Upper lobe of left lung (tissue), 6 donors: ENCODE measurements around the gene CARMIL3. TPM values are rescaled to one million over a fixed set of nuclear protein-coding genes. Genes with fewer than 3 reads are reported as not detected.

Experiments used
- ATAC-seq, 2 donors: fragments of 200-7000 bp; cut with Tn5 transposase; one replicate each; pipeline ENCODE4 v1.9.1; 2022; ENCODE audit warnings: mild to moderate bottlenecking in 2 of 2, moderate library complexity in 2 of 2; ENCODE audit not compliant: low FRiP score in 2 of 2
- DNase-seq, 2 donors: peaks; one replicate each; pipeline ENCODE4 v3.0.0-alpha.2; 2019 to 2020
- H3K27ac ChIP-seq, 4 donors: fragments of 200-600 bp; sonication (generic); one replicate each; pipeline ENCODE4 v1.5.1; 2016 to 2019
- H3K27me3 ChIP-seq, 4 donors: fragments of 200-600 bp; sonication (generic); one replicate each; pipeline ENCODE4 v1.5.1; 2017 to 2019
- H3K36me3 ChIP-seq, 4 donors: fragments of 200-600 bp; sonication (generic); one replicate each; pipeline ENCODE4 v1.5.1; 2016 to 2019
- H3K4me1 ChIP-seq, 4 donors: fragments of 200-600 bp; sonication (generic); one replicate each; pipeline ENCODE4 v1.5.1; 2018 to 2019
- H3K4me3 ChIP-seq, 4 donors: fragments of 200-600 bp; sonication (generic); one replicate each; pipeline ENCODE4 v1.5.1; 2017 to 2019; ENCODE audit warnings: mild to moderate bottlenecking in 2 of 4, moderate library complexity in 1 of 4
- H3K9me3 ChIP-seq, 4 donors: fragments of 200-600 bp; sonication (generic); one replicate each; pipeline ENCODE4 v1.5.1; 2018 to 2019
- CTCF ChIP-seq, 6 experiments: fragments of 450-650 bp in 4 of 6; fragments of 200-600 bp in 2 of 6; sonication (generic) in 2 of 6; IDR thresholded peaks; one replicate each; pipeline ENCODE4 v1.5.1; 2016 to 2019; ENCODE audit warnings: antibody characterized with exemption in 6 of 6
- EP300 ChIP-seq, 4 donors: sonication (generic); formaldehyde crosslinking; IDR thresholded peaks; one replicate each; pipeline ENCODE4 v1.5.1; 2017; ENCODE audit warnings: antibody characterized with exemption in 4 of 4, control low read depth in 2 of 4
- POLR2A ChIP-seq, 4 donors: fragments of 450-650 bp; IDR thresholded peaks; one replicate each; pipeline ENCODE4 v1.5.1; 2016 to 2017; ENCODE audit warnings: antibody characterized with exemption in 4 of 4, mild to moderate bottlenecking in 2 of 4
- POLR2AphosphoS5 ChIP-seq, 2 donors: sonication (generic); formaldehyde crosslinking; IDR thresholded peaks; one replicate each; pipeline ENCODE4 v1.5.1; 2017; ENCODE audit warnings: antibody characterized with exemption in 2 of 2
- WGBS, 2 donors: methylation state at CpG; one replicate each; pipeline ENCODE4 v1.1.5; 2017 to 2018; 5-methylcytosine and 5-hydroxymethylcytosine counted together
- total RNA-seq, 6 donors: library from RNA; depleted of rRNA in 4 of 6; stranded (reverse); fragments of >200 nt in 4 of 6; gene quantifications; one replicate each; pipeline versions ENCODE4 v1.1.0 to v1.2.1, GENCODE V29; 2016 to 2021
- donor health status: DM: no; HTN: no; CAD: no; lungs with moderate emphysema.
- donor health status: DM: no; HTN: yes; CAD: no; lungs with severe emphysema.

Gene CARMIL3
- total RNA-seq, 6 donors from 2014 or later, result 0.39 to 15.7 (median 1.2) TPM

- H3K4me3 ChIP-seq, result no peak overlapping the region
- TF ChIP-seq EP300 (IDR thresholded peaks at IDR 0.05) (no peak), POLR2A (IDR thresholded peaks at IDR 0.05) (no peak), POLR2AphosphoS5 (IDR thresholded peaks at IDR 0.05) (no peak), CTCF (IDR thresholded peaks at IDR 0.05) (no peak)
- H3K4me1 ChIP-seq, result peaks cover 5 to 17% (median 16%) of the 10 kb centered on the region in 4 donors
- 92% methylated on average over 3 of the region's 3 CpGs for WGBS, 2 donors
- DNase-seq (no peak), ATAC-seq (no peak)
- no peak overlapping the region for H3K27ac ChIP-seq
- H3K36me3 ChIP-seq, result no peaks in the 10 kb centered on the region
- no peaks in the 10 kb centered on the region for H3K27me3 ChIP-seq
- H3K9me3 ChIP-seq, result no peaks in the 10 kb centered on the region
Observed at GRCh38 chr14:24083462-24083861, 31.7 kb downstream of the CARMIL3 start.

- Histone ChIP-seq H3K9me3 (no peaks in the 10 kb centered on the region), H3K27me3 (no peaks in the 10 kb centered on the region), H3K4me1 (peaks cover 5 to 17% (median 16%) of the 10 kb centered on the region in 4 donors), H3K4me3 (no peak overlapping the region), H3K36me3 (no peaks in the 10 kb centered on the region), H3K27ac (no peak overlapping the region)
- TF ChIP-seq CTCF (IDR thresholded peaks at IDR 0.05) (no peak), POLR2A (IDR thresholded peaks at IDR 0.05) (no peak), POLR2AphosphoS5 (IDR thresholded peaks at IDR 0.05) (no peak), EP300 (IDR thresholded peaks at IDR 0.05) (no peak)
- ATAC-seq (no peak), DNase-seq (no peak)
- WGBS, 2 donors, result 85 to 96% methylated on average over 2 of the region's 2 CpGs
Observed at GRCh38 chr14:24084440-24084839, 32.6 kb downstream of the CARMIL3 start.

- Histone ChIP-seq H3K27ac (no peak overlapping the region), H3K9me3 (no peaks in the 10 kb centered on the region), H3K4me1 (peaks cover 5 to 17% (median 16%) of the 10 kb centered on the region in 4 donors), H3K27me3 (no peaks in the 10 kb centered on the region), H3K36me3 (no peaks in the 10 kb centered on the region), H3K4me3 (no peak overlapping the region)
- DNase-seq (no peak), ATAC-seq (no peak)
- TF ChIP-seq POLR2AphosphoS5 (IDR thresholded peaks at IDR 0.05) (no peak), EP300 (IDR thresholded peaks at IDR 0.05) (no peak)
- WGBS, 2 donors, result 92 to 95% methylated on average over 3 of the region's 3 CpGs
Observed at GRCh38 chr14:24085215-24085614, 33.4 kb downstream of the CARMIL3 start.

- WGBS, 2 donors, result 83 to 85% methylated on average over 3 of the region's 3 CpGs
- DNase-seq, result no peak
- TF ChIP-seq CTCF (IDR thresholded peaks at IDR 0.05) (no peak), POLR2A (IDR thresholded peaks at IDR 0.05) (no peak), EP300 (IDR thresholded peaks at IDR 0.05) (no peak), POLR2AphosphoS5 (IDR thresholded peaks at IDR 0.05) (no peak)
- Histone ChIP-seq H3K36me3 (no peaks in the 10 kb centered on the region), H3K4me1 (peaks cover 0 to 8% (median 6%) of the 10 kb centered on the region in 4 donors), H3K9me3 (no peaks in the 10 kb centered on the region), H3K27me3 (no peaks in the 10 kb centered on the region), H3K4me3 (no peak overlapping the region), H3K27ac (no peak overlapping the region)
- no peak for ATAC-seq
Observed at GRCh38 chr14:24086193-24086955, 34.6 kb downstream of the CARMIL3 start.

- Histone ChIP-seq H3K36me3 (no peaks in the 10 kb centered on the region), H3K9me3 (no peaks in the 10 kb centered on the region), H3K4me3 (no peak overlapping the region), H3K4me1 (peaks cover 0 to 3% (median 2%) of the 10 kb centered on the region in 4 donors), H3K27ac (no peak overlapping the region), H3K27me3 (no peaks in the 10 kb centered on the region)
- no peak for TF ChIP-seq POLR2A (IDR thresholded peaks at IDR 0.05)
- TF ChIP-seq CTCF (IDR thresholded peaks at IDR 0.05), result no peak
- no peak for TF ChIP-seq POLR2AphosphoS5 (IDR thresholded peaks at IDR 0.05)
- no peak for TF ChIP-seq EP300 (IDR thresholded peaks at IDR 0.05)
- ATAC-seq (no peak), DNase-seq (no peak)
- WGBS, 2 donors, result 81 to 82% methylated on average over 1 of the region's 1 CpG
Observed at GRCh38 chr14:24087004-24087403, 35.2 kb downstream of the CARMIL3 start.
